ENCODE results near the gene PARVB.
A peak's percentile ranks its signal among the peaks of the same experiment; 100 is the strongest.

Gene PARVB

DNA sequence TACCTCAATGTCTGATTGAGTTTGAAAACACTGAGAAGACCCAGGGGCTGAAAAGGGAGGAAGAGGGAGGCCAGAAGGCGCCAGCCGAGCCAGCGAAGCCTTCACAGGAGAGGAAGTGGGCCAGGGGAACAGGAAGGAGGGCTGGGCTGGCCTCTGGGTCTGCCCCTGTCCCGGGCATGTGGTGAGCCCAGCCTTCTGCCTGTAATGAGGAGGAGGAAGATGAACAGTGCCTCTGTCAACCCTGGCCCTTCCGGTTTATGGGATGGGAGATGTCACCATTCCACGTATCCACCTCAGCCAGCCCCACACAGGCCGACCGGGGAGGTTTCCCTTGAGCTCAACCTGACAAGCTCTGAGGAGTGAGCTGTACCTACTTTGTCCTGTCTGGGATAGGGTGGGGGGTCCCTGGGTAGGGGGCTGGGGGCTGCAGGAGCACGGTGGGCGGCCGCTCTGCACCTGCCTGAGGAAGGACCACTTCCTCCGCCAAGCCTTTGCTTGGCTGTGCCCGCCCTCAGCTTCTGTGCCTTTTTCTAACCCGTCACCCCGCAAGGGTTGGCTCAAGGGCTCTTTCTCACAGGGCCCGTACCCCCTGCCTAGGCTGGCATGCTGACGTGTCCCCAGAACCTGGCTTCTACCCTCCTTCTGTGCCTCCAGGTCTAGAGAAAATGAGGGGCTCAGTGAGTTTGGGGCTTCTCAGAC is 158.6 kb downstream of the PARVB start:
- peak in 1 of 2 donors; percentile 36 for DNase-seq (ENCODE audit: low read depth in 2 of 2)

- DNase-seq (ENCODE audit: low read depth in 2 of 2): no peak
Observed at GRCh38 chr22:44183287-44183588, 159.1 kb downstream of the PARVB start.

GRCh38 chr22:44184006-44184405 is 159.9 kb downstream of the PARVB start:
- DNase-seq (ENCODE audit: low read depth in 2 of 2): no peak

- DNase-seq (ENCODE audit: low read depth in 2 of 2): no peak
Observed at GRCh38 chr22:44185237-44186120, 161.4 kb downstream of the PARVB start.

GRCh38 chr22:44186121-44186510 is 162.0 kb downstream of the PARVB start:
- DNase-seq (ENCODE audit: low read depth in 2 of 2): no peak

GRCh38 chr22:44186737-44187136 is 162.6 kb downstream of the PARVB start:
- DNase-seq (ENCODE audit: low read depth in 2 of 2): no peak

GRCh38 chr22:44187652-44188230 is 163.6 kb downstream of the PARVB start:
- no peak for DNase-seq (ENCODE audit: low read depth in 2 of 2)

GRCh38 chr22:44188316-44188715 is 164.2 kb downstream of the PARVB start:
- DNase-seq (ENCODE audit: low read depth in 2 of 2): no peak

DNA sequence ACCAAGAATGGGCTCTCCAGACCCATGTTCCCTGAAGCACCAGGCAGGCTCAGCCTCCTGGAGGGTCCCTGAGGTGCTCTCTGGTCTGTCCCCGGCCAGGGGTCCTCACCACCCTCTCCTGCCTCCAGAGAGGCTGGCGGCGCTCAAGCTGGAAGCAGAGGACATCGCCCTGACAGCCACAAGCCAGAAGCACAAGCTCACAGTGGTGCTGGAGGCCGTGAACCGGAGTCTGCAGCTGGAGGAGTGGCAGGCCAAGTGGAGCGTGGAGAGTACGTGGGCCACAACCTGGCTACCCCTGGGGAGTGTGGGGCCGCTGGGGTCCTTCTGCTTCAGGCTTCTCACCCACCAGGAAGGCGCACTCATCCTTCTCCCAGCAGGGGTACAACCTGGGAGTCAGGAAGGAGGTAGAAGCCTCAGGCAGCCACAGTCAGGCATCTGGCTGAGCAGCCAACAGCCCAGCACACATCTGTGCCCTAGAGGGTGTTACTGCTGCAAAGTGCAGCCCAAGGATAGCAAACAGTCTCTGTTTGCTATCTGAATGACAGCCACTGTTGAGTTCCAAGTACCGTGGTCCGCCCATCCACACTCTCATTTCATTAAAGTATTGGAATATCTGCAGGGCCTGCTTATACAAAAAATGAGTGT is 165.0 kb downstream of the PARVB start:
- DNase-seq (ENCODE audit: low read depth in 2 of 2): no peak

GRCh38 chr22:44190381-44190976 is 166.4 kb downstream of the PARVB start:
- DNase-seq (ENCODE audit: low read depth in 2 of 2): no peak

DNA sequence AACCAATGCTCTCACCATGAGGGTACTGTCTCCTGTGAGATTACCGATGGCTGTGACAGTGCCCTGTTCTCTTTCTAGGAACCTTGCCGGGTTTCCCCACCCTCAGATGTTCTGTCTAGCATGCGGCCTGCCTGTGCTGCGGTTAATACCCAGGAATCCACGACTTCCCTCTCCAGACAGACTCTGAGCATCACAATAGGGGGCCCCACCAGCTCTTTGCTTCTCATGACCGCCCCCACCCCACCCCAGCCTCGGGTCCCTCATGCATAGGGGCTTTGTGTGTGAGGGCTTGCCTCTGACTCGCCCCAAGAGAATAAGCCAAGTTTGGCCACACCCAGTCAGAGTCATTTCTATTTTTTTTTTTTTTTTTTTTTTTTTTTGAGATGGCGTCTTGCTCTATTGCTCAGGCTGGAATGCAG is 166.9 kb downstream of the PARVB start:
- DNase-seq (ENCODE audit: low read depth in 2 of 2): peak; percentile 48 to 50

DNA sequence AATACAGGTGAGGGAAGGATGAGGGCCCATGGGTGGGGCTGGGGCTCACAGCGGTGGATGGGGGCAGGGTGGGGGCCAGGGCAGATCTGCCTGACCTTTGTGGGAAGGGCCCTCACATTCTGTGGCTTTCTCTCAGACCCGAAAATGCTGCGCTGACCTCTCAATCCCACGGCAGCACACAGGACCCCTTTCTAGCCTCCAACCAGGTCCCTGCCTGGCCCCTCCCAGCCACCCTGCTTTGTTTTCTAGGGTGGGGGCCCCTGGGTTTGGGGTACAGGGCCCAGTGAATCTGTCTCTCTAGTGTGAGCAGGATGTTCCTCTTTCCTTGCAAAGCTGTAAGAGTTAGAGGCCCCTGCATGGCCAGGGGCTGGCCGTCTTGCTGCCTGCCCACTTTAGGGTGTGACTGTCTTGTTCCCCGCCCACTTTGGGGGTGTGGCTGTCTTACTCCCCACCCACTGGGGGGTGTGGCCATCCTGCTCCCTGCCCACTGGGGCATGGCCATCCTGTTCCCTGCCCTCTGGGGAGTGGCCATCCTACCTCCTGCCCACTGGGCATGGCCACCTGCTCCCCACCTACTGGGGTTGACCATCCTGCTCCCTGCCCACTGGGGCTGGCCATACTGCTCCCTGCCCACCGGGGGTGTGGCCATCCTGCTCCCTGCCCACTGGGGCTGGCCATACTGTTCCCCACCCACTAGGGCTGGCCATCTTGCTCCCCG is 168.2 kb downstream of the PARVB start:
- DNase-seq (ENCODE audit: low read depth in 2 of 2): no peak

- no peak for DNase-seq (ENCODE audit: low read depth in 2 of 2)
Observed at GRCh38 chr22:44192816-44193534, 168.9 kb downstream of the PARVB start.

DNA sequence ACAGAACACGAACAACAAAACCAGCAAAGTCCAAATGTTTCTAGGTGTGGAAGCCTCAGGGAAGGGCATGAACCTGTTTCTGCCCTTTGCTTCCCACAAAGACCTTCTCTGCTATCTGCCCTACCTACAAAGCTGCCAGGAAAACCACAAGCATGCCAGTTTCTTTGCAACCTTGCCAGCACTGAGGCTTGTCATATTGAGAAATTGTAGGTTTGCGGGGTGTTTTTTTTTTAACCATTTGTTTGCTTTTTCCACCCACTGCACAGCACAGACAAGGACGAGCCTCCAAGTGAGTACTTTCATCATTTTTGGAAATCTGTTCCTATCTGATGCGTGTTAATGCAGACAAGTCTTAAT is 169.4 kb downstream of the PARVB start:
- no peak for DNase-seq (ENCODE audit: low read depth in 2 of 2)

DNA sequence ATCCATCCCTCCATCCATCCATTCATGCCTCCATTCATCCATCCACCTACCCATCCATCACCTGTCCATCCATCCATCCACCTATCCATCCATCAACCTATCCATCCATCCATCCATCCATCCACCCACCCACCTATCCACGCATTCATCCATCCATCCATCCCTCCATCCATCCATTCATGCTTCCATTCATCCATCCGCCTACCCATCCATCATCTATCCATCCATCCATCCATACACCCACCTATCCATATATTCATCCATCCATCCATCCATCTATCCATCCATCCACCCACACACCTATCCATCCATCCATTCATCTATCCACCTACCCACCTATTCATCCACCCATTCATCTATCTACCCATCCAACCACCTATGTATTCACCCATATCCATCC is 170.5 kb downstream of the PARVB start:
- DNase-seq (ENCODE audit: low read depth in 2 of 2): no peak

GRCh38 chr22:44195189-44195871 is 171.2 kb downstream of the PARVB start:
- DNase-seq (ENCODE audit: low read depth in 2 of 2): no peak

DNA sequence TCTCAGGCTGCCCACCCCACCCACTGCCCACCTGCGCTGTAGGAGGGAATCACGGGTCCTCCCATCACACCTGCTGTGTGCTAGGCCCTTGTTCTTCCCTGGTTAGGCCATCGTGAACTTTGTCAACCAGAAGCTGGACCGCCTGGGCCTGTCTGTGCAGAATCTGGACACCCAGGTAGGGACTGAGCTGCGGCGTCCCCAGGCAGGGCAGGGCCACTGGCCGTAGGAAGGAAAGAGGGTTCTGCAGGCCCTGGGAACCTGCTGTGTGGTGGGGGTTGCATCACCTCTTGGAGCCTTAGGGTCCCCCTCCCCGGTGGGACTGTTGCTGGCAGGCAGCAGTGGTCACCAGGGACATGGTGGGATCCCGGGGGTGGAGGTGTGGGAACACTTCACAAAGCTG is 172.1 kb downstream of the PARVB start:
- DNase-seq (ENCODE audit: low read depth in 2 of 2): no peak

DNA sequence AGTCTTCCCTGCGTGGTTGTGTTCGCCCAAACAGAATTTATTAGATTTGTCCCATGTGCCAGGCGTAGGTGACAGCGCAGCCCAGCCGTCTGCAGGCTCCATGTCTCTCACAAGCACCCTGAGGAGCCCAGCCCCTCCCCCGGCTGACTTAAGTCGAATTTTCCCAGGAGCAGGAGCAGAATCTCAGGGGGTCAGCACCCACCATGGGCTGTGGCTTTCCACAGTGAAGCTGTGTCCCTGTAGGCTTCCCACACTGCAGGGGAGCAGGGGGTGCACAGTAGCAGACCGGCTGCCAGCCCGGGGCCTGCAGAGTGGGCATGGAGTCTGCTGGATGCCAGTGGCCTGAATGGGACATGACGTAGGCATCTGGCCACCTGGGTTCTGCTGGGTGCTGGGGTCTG is 172.6 kb downstream of the PARVB start:
- no peak for DNase-seq (ENCODE audit: low read depth in 2 of 2)

- DNase-seq (ENCODE audit: low read depth in 2 of 2): no peak
Observed at GRCh38 chr22:44197271-44197670, 173.2 kb downstream of the PARVB start.

DNA sequence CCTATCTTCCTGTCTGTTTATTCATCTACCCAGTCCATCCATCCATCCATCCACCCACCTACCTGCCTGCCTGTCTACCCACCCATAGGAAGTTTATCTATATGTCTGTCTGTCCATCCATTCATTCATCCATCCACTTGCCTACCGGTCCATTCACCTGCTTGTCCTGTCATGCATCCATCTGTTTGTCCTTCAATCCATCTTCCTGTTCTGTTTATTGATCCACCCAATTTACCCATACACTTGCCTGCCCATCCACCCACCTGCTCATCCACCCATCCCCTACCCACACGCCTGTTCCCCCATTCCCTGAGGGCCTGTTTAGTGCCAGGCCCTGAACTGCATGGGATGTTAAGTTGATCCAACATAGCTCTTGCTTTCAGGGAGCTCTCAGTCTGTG is 175.1 kb downstream of the PARVB start:
- no peak for DNase-seq (ENCODE audit: low read depth in 2 of 2)
